GM12878 (cell line): Measurements from ENCODE around the gene CTNNA3. TPM values are rescaled to one million over a fixed set of nuclear protein-coding genes. Genes with fewer than 3 reads are reported as not detected.

Experiments
- ATAC-seq: fragments of 200-7000 bp; cut with Tn5 transposase; 3 replicates; pipeline ENCODE4 v1.9.1; 2020; ENCODE audit warnings: mild to moderate bottlenecking, moderate library complexity
- BruUV-seq: library from RNA; stranded (reverse); fragments of 400-500 nt; replicated peaks from 2 replicates; lab custom pipeline; 2021; lab: Mats Ljungman, UMichigan
- CTCF ChIA-PET: fragments of 300-600 bp; sonication (Branson Sonifier 250); formaldehyde crosslinking; extraction: SDS; loops from one replicate; lab custom pipeline; 2021; ENCODE audit warnings: inconsistent platforms; lab: Yijun Ruan, JAX
- POLR2A ChIA-PET: fragments of 350-600 bp; formaldehyde crosslinking; extraction: SDS; loops from one replicate; lab custom pipeline; 2021; ENCODE audit warnings: inconsistent platforms; lab: Charles Lee
- RAD21 ChIA-PET: fragments of 300-600 bp; sonication (Branson Sonifier 250); formaldehyde crosslinking; loops from one replicate; lab custom pipeline; 2023; ENCODE audit warnings: antibody characterized with exemption; ENCODE audit not compliant: unreplicated experiment; lab: Charles Lee
- SMC1A ChIA-PET: fragments of 300-600 bp; sonication (Branson Sonifier 250); formaldehyde crosslinking; loops from one replicate; lab custom pipeline; 2023; ENCODE audit not compliant: unreplicated experiment, uncharacterized antibody; lab: Charles Lee
- DNase-seq: peaks from one replicate; pipeline ENCODE4 v3.0.0-alpha.2; 2011; ENCODE audit warnings: low read depth, low spot score
- FAIRE-seq: peaks from 3 replicates; lab custom pipeline; 2011; peaks lifted over from hg19 to GRCh38; lab: Jason Lieb, UNC
- H2AFZ ChIP-seq: 2 replicates; pipeline ENCODE4 v1.6.0; 2011; ENCODE audit warnings: low read depth, low read length, control low read depth; ENCODE audit not compliant: control insufficient read depth
- H3K27ac ChIP-seq: 2 replicates; pipeline ENCODE4 v1.5.1; 2011; ENCODE audit warnings: control low read depth; ENCODE audit not compliant: control insufficient read depth, insufficient read depth
- H3K27me3 ChIP-seq, 2 experiments: replicated peaks in 1 of 2; 2 replicates each; pipeline versions ENCODE4 v1.6.0 to v1.6.1; 2011; ENCODE audit warnings: low read length in 1 of 2; ENCODE audit not compliant: control insufficient read depth in 2 of 2, insufficient read depth in 2 of 2
- H3K36me3 ChIP-seq, 2 experiments: 2 replicates each; pipeline ENCODE4 v1.5.1; 2011; ENCODE audit warnings: low read length in 1 of 2; ENCODE audit not compliant: control insufficient read depth in 2 of 2, insufficient read depth in 2 of 2
- H3K4me1 ChIP-seq: 2 replicates; pipeline ENCODE4 v1.6.1; 2011; ENCODE audit warnings: mild to moderate bottlenecking, low read length, moderate library complexity, mixed read lengths; ENCODE audit not compliant: control insufficient read depth, insufficient read depth
- H3K4me2 ChIP-seq: 2 replicates; pipeline ENCODE4 v1.6.0; 2011; ENCODE audit warnings: control low read depth; ENCODE audit not compliant: control insufficient read depth, insufficient read depth
- H3K4me3 ChIP-seq: fragments of 200-600 bp; sonication (generic); 2 replicates; pipeline ENCODE4 v1.5.1; 2016
- H3K79me2 ChIP-seq: 2 replicates; pipeline ENCODE4 v1.6.0; 2011; ENCODE audit warnings: low read length; ENCODE audit not compliant: control insufficient read depth, insufficient read depth
- H3K9ac ChIP-seq: 2 replicates; pipeline ENCODE4 v1.8.0; 2011; ENCODE audit warnings: low read length, control low read depth, mixed read lengths; ENCODE audit not compliant: control insufficient read depth, insufficient read depth
- H3K9me3 ChIP-seq: replicated peaks from 3 replicates; pipeline ENCODE4 v1.5.1; 2011; ENCODE audit warnings: mild to moderate bottlenecking, low read length; ENCODE audit not compliant: control insufficient read depth, insufficient read depth
- H4K20me1 ChIP-seq: 2 replicates; pipeline ENCODE4 v1.6.0; 2011; ENCODE audit not compliant: control insufficient read depth, insufficient read depth
- CHD2 ChIP-seq: IDR thresholded peaks from 2 replicates; pipeline ENCODE4 v1.6.1; 2011; ENCODE audit warnings: low read depth, low read length, improper control_type of control experiment, borderline replicate concordance
- POLR2A ChIP-seq: IDR thresholded peaks from 2 replicates; pipeline ENCODE4 v1.6.1; 2011; ENCODE audit warnings: low read depth, mild to moderate bottlenecking, low read length
- SP1 ChIP-seq: IDR thresholded peaks from one replicate; pipeline ENCODE4 v1.6.1; 2011; ENCODE audit warnings: low read depth, low read length
- TCF3 ChIP-seq: IDR thresholded peaks from 2 replicates; pipeline ENCODE4 v1.6.1; 2012; ENCODE audit warnings: low read depth, mild to moderate bottlenecking, low read length, borderline replicate concordance; ENCODE audit not compliant: insufficient read depth
- ZZZ3 ChIP-seq: IDR thresholded peaks from 2 replicates; pipeline ENCODE4 v1.6.1; 2011; ENCODE audit warnings: low read depth; ENCODE audit not compliant: control insufficient read depth, insufficient read length
- WGBS: methylation state at CpG from one replicate; pipeline ENCODE4 v1.1.6; 2016; ENCODE audit warnings: low lambda C conversion rate; ENCODE audit not compliant: insufficient replicate concordance, insufficient coverage; ENCODE audit errors: missing lambda C conversion rate; 5-methylcytosine and 5-hydroxymethylcytosine counted together
- in situ Hi-C: fragments of 300-500 bp; cut with MboI; formaldehyde crosslinking; loops from 9 replicates; pipeline ENCODE4 v1.14.3; 2018; ENCODE audit warnings: mixed read lengths
- intact Hi-C: fragments of 100-400 bp; cut with micrococcal nuclease; formaldehyde crosslinking; loops from one replicate; pipeline ENCODE4 v1.14.2; 2022; ENCODE audit not compliant: unreplicated experiment
- polyA plus RNA-seq, 11 experiments: library from polyadenylated mRNA; depleted of rRNA in 4 of 11; unstranded in 6 of 11; stranded (reverse) in 5 of 11; fragments of >200 nt; fragmentation: Nextera tagmentation in 4 of 11; fragmentation: Illumina TruSeq in 1 of 11; extraction: Ambion mirVana in 4 of 11; extraction: Trizol in 1 of 11; gene quantifications; 1 replicate in 1 of 11; 2 replicates in 10 of 11; pipeline versions ENCODE4 v1.2.1 to v1.2.3, GENCODE V29; 2011 to 2016; ENCODE audit warnings: inconsistent platforms in 2 of 11, missing spikeins in 2 of 11, low read depth in 1 of 11
- total RNA-seq, 4 experiments: library from RNA; depleted of rRNA in 3 of 4; stranded (reverse); fragments of >200 nt in 3 of 4; fragmentation: Illumina TruSeq in 1 of 4; extraction: Trizol in 1 of 4; gene quantifications; 2 replicates each; pipeline versions ENCODE4 v1.2.1 to v1.2.3, GENCODE V29; 2013 to 2021
- TF ChIP-seq, protein P1 (sequence below): fragments of 450-650 bp; IDR thresholded peaks from 2 replicates; pipeline ENCODE4 v1.6.1; 2016; ENCODE audit warnings: mild to moderate bottlenecking, moderate library complexity, borderline replicate concordance
- TF ChIP-seq, protein P2 (sequence below): fragments of 450-650 bp; IDR thresholded peaks from 2 replicates; pipeline ENCODE4 v1.6.1; 2017; ENCODE audit warnings: mild to moderate bottlenecking, low read depth, inconsistent platforms; ENCODE audit not compliant: poor library complexity, severe bottlenecking

Gene CTNNA3
- total and polyA plus RNA-seq, 10 of the 15 experiments (the other 5 are each of a cell fraction or from before 2014, with no cell fraction given) = under 0.01 to 4.5 (median 0.22) TPM; not detected in 2

DNA sequence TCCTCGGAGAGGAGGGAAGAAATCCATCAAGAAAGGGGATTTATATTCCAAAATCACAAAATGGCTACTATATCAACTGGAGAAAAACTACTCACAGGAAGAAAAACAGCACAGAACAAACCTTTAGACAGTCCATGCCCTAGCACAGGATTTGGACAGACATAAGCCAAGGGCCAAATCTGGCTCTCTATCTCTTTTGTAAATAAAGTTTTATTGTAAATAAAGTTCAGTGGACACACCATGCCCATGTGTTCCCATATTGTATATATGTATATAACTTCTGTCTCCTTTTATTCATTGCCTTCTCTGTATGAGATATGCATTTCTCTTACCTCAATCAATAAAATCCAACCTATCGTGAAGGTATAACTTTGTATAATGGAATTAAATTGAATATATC lies 1513.0 kb downstream of the CTNNA3 start:
- WGBS = 49% methylated on average over 2 of the region's 2 CpGs
- intact Hi-C loops (loop anchor here (5.0 to 10.0 kb wide), 2 partner anchors 628 to 826 kb away; no protein-coding TSS in a partner anchor), in situ Hi-C loops (no loop called here)
- H3K4me1 ChIP-seq = no peaks in the 10 kb centered on the region
- no peak overlapping the region for H3K27ac ChIP-seq
- H3K79me2 ChIP-seq = no peaks in the 10 kb centered on the region
- TF ChIP-seq ZZZ3 = no peak
- no peak for TF ChIP-seq SP1
- TF ChIP-seq, protein P1, sequence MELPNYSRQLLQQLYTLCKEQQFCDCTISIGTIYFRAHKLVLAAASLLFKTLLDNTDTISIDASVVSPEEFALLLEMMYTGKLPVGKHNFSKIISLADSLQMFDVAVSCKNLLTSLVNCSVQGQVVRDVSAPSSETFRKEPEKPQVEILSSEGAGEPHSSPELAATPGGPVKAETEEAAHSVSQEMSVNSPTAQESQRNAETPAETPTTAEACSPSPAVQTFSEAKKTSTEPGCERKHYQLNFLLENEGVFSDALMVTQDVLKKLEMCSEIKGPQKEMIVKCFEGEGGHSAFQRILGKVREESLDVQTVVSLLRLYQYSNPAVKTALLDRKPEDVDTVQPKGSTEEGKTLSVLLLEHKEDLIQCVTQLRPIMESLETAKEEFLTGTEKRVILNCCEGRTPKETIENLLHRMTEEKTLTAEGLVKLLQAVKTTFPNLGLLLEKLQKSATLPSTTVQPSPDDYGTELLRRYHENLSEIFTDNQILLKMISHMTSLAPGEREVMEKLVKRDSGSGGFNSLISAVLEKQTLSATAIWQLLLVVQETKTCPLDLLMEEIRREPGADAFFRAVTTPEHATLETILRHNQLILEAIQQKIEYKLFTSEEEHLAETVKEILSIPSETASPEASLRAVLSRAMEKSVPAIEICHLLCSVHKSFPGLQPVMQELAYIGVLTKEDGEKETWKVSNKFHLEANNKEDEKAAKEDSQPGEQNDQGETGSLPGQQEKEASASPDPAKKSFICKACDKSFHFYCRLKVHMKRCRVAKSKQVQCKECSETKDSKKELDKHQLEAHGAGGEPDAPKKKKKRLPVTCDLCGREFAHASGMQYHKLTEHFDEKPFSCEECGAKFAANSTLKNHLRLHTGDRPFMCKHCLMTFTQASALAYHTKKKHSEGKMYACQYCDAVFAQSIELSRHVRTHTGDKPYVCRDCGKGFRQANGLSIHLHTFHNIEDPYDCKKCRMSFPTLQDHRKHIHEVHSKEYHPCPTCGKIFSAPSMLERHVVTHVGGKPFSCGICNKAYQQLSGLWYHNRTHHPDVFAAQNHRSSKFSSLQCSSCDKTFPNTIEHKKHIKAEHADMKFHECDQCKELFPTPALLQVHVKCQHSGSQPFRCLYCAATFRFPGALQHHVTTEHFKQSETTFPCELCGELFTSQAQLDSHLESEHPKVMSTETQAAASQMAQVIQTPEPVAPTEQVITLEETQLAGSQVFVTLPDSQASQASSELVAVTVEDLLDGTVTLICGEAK = peak; percentile 62
- no peak for TF ChIP-seq TCF3
- TF ChIP-seq POLR2A = no peak
- TF ChIP-seq, protein P2, sequence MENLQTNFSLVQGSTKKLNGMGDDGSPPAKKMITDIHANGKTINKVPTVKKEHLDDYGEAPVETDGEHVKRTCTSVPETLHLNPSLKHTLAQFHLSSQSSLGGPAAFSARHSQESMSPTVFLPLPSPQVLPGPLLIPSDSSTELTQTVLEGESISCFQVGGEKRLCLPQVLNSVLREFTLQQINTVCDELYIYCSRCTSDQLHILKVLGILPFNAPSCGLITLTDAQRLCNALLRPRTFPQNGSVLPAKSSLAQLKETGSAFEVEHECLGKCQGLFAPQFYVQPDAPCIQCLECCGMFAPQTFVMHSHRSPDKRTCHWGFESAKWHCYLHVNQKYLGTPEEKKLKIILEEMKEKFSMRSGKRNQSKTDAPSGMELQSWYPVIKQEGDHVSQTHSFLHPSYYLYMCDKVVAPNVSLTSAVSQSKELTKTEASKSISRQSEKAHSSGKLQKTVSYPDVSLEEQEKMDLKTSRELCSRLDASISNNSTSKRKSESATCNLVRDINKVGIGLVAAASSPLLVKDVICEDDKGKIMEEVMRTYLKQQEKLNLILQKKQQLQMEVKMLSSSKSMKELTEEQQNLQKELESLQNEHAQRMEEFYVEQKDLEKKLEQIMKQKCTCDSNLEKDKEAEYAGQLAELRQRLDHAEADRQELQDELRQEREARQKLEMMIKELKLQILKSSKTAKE = no peak
- TF ChIP-seq CHD2 = no peak
- no peak for FAIRE-seq
- H3K27me3 ChIP-seq = no peaks in the 10 kb centered on the region
- ChIA-PET RAD21 (no interaction called here), POLR2A (no interaction called here), CTCF (no interaction called here), SMC1A (no interaction called here)
- DNase-seq = no peak
- no peak overlapping the region for H3K4me3 ChIP-seq
- no peak for ATAC-seq
- H2AFZ ChIP-seq = no peak overlapping the region
- H3K9me3 ChIP-seq = no peaks in the 10 kb centered on the region
- no peak overlapping the region for H3K4me2 ChIP-seq
- H3K36me3 ChIP-seq = no peaks in the 10 kb centered on the region
- BruUV-seq = no TSS peak
- H4K20me1 ChIP-seq = no peaks in the 10 kb centered on the region
- H3K9ac ChIP-seq = no peak overlapping the region
